ENCODE results near the gene SCGB3A1. TPM values are rescaled to one million over a fixed set of nuclear protein-coding genes. Genes with fewer than 3 reads are reported as not detected.

The SCGB3A1 gene
- total and polyA plus RNA-seq, 2 donors (not counting 1 experiment from before 2014, with no cell fraction given) = not detected

GRCh38 chr5:180611140-180611850 is 20.0 kb upstream of the SCGB3A1 start:
- H3K9me3 ChIP-seq (ENCODE audit: control extremely low read depth in 1 of 3, control insufficient read depth in 2 of 3, insufficient read depth in 1 of 3, low read length in 2 of 3) = no peaks in the 10 kb centered on the region
- ChIA-PET CTCF (no interaction called here), POLR2A (no interaction called here)
- intact Hi-C loops (cut with micrococcal nuclease) = no loop called here
- H3K4me2 ChIP-seq (replicated peaks; ENCODE audit: low read depth, low read length, poor library complexity, severe bottlenecking) = no peak overlapping the region
- H3K27ac ChIP-seq (ENCODE audit: low read length in 2 of 2) = no peak overlapping the region
- no peak overlapping the region for H3K27ac Mint-ChIP-seq
- ATAC-seq (ENCODE audit: low read depth) = no peak
- H3K27me3 Mint-ChIP-seq = no peaks in the 10 kb centered on the region
- no peak overlapping the region for H3K9ac ChIP-seq (ENCODE audit: low read length)
- H3K9me3 Mint-ChIP-seq (ENCODE audit: insufficient read depth) = no peaks in the 10 kb centered on the region
- no peak overlapping the region for H3K4me3 Mint-ChIP-seq
- H4K20me1 ChIP-seq (ENCODE audit: control insufficient read depth, insufficient read depth, low read length, poor library complexity, severe bottlenecking) = no peaks in the 10 kb centered on the region
- no peaks in the 10 kb centered on the region for H3K4me1 Mint-ChIP-seq
- no peaks in the 10 kb centered on the region for H3K36me3 ChIP-seq (replicated peaks in 1 of 2; ENCODE audit: control extremely low read depth in 1 of 2, control insufficient read depth in 1 of 2, extremely low read depth in 1 of 2, insufficient read depth in 2 of 2, low read length in 1 of 2)
- H3K27me3 ChIP-seq (replicated peaks in 1 of 4; ENCODE audit: control extremely low read depth in 1 of 4, control insufficient read depth in 3 of 4, insufficient read depth in 4 of 4, low read length in 3 of 4) = no peaks in the 10 kb centered on the region
- H3K79me2 ChIP-seq (ENCODE audit: control insufficient read depth, insufficient read depth, low read length) = no peaks in the 10 kb centered on the region
- no peak overlapping the region for H3K4me3 ChIP-seq (ENCODE audit: control extremely low read depth in 1 of 5, extremely low read depth in 1 of 5, insufficient read depth in 1 of 5, low read depth in 2 of 5, low read length in 4 of 5)
- no peak for DNase-seq
- no peaks in the 10 kb centered on the region for H3K4me1 ChIP-seq (ENCODE audit: control insufficient read depth in 2 of 2, insufficient read depth in 2 of 2, low read length in 2 of 2)
- H2AFZ ChIP-seq (ENCODE audit: insufficient read depth, low read depth, low read length, poor library complexity, severe bottlenecking) = no peak overlapping the region
- TF ChIP-seq EZH2 (IDR thresholded peaks at IDR 0.05; ENCODE audit: borderline replicate concordance, insufficient read depth, low read depth, low read length, poor library complexity, severe bottlenecking) (no peak), CTCF (IDR thresholded peaks at IDR 0.05) (no peak)
- WGBS (ENCODE audit: insufficient coverage) = 94% methylated on average over 21 of the region's 30 CpGs

- no peaks in the 10 kb centered on the region for H3K27me3 Mint-ChIP-seq
- intact Hi-C loops (cut with micrococcal nuclease) = no loop called here
- Histone ChIP-seq H3K79me2 (ENCODE audit: control insufficient read depth, insufficient read depth, low read length) (no peaks in the 10 kb centered on the region), H3K9ac (ENCODE audit: low read length) (no peak overlapping the region), H3K4me3 (ENCODE audit: control extremely low read depth in 1 of 5, extremely low read depth in 1 of 5, insufficient read depth in 1 of 5, low read depth in 2 of 5, low read length in 4 of 5) (no peak overlapping the region), H3K27me3 (replicated peaks in 1 of 4; ENCODE audit: control extremely low read depth in 1 of 4, control insufficient read depth in 3 of 4, insufficient read depth in 4 of 4, low read length in 3 of 4) (peaks cover 0 to 2% (median 0%) of the 10 kb centered on the region in 4 experiments), H3K4me1 (ENCODE audit: control insufficient read depth in 2 of 2, insufficient read depth in 2 of 2, low read length in 2 of 2) (no peaks in the 10 kb centered on the region), H3K9me3 (ENCODE audit: control extremely low read depth in 1 of 3, control insufficient read depth in 2 of 3, insufficient read depth in 1 of 3, low read length in 2 of 3) (no peaks in the 10 kb centered on the region), H3K36me3 (replicated peaks in 1 of 2; ENCODE audit: control extremely low read depth in 1 of 2, control insufficient read depth in 1 of 2, extremely low read depth in 1 of 2, insufficient read depth in 2 of 2, low read length in 1 of 2) (no peaks in the 10 kb centered on the region), H3K27ac (ENCODE audit: low read length in 2 of 2) (no peak overlapping the region), H2AFZ (ENCODE audit: insufficient read depth, low read depth, low read length, poor library complexity, severe bottlenecking) (no peak overlapping the region), H4K20me1 (ENCODE audit: control insufficient read depth, insufficient read depth, low read length, poor library complexity, severe bottlenecking) (no peaks in the 10 kb centered on the region), H3K4me2 (replicated peaks; ENCODE audit: low read depth, low read length, poor library complexity, severe bottlenecking) (no peak overlapping the region)
- 89% methylated on average over 13 of the region's 23 CpGs for WGBS (ENCODE audit: insufficient coverage)
- H3K27ac Mint-ChIP-seq = no peak overlapping the region
- TF ChIP-seq EZH2 (IDR thresholded peaks at IDR 0.05; ENCODE audit: borderline replicate concordance, insufficient read depth, low read depth, low read length, poor library complexity, severe bottlenecking) (no peak), CTCF (IDR thresholded peaks at IDR 0.05) (no peak)
- no peak overlapping the region for H3K4me3 Mint-ChIP-seq
- ATAC-seq (ENCODE audit: low read depth) (no peak), DNase-seq (no peak)
- ChIA-PET CTCF (no interaction called here), POLR2A (no interaction called here)
- no peaks in the 10 kb centered on the region for H3K9me3 Mint-ChIP-seq (ENCODE audit: insufficient read depth)
- H3K4me1 Mint-ChIP-seq = no peaks in the 10 kb centered on the region
Observed at GRCh38 chr5:180609817-180610550, 18.7 kb upstream of the SCGB3A1 start.

Measured in B cell (primary cell).